Measurements from ENCODE around the gene ASCC3.

The ASCC3 gene

GRCh38 chr6:100706491-100706890 is 174.6 kb downstream of the ASCC3 start:
- peaks cover 13% of the 10 kb centered on the region for H3K36me3 ChIP-seq (ENCODE audit: insufficient read depth, low read depth, low read length)
- H3K9me3 ChIP-seq (ENCODE audit: insufficient read depth, low read depth, low read length): peaks cover 10% of the 10 kb centered on the region
- no peaks in the 10 kb centered on the region for H3K27me3 ChIP-seq (ENCODE audit: insufficient read depth, low read length)
- no peak overlapping the region for H3K4me3 ChIP-seq (ENCODE audit: low read length)
- H3K9ac ChIP-seq (ENCODE audit: low read depth, low read length): no peak overlapping the region
- H3K27ac ChIP-seq (ENCODE audit: low read length): no peak overlapping the region
- H3K4me1 ChIP-seq (ENCODE audit: insufficient read depth, low read length): no peaks in the 10 kb centered on the region

- Histone ChIP-seq H3K36me3 (ENCODE audit: insufficient read depth, low read depth, low read length) (peaks cover 21% of the 10 kb centered on the region), H3K4me3 (ENCODE audit: low read length) (no peak overlapping the region), H3K4me1 (ENCODE audit: insufficient read depth, low read length) (no peaks in the 10 kb centered on the region), H3K27ac (ENCODE audit: low read length) (no peak overlapping the region), H3K9ac (ENCODE audit: low read depth, low read length) (no peak overlapping the region), H3K9me3 (ENCODE audit: insufficient read depth, low read depth, low read length) (peaks cover 24% of the 10 kb centered on the region), H3K27me3 (ENCODE audit: insufficient read depth, low read length) (no peaks in the 10 kb centered on the region)
Observed at GRCh38 chr6:100704961-100705360, 176.2 kb downstream of the ASCC3 start.

GRCh38 chr6:100701728-100702127 is 179.4 kb downstream of the ASCC3 start:
- H3K9me3 ChIP-seq (ENCODE audit: insufficient read depth, low read depth, low read length): peaks cover 27% of the 10 kb centered on the region
- H3K4me3 ChIP-seq (ENCODE audit: low read length): no peak overlapping the region
- no peak overlapping the region for H3K9ac ChIP-seq (ENCODE audit: low read depth, low read length)
- no peaks in the 10 kb centered on the region for H3K4me1 ChIP-seq (ENCODE audit: insufficient read depth, low read length)
- H3K27ac ChIP-seq (ENCODE audit: low read length): no peak overlapping the region
- peaks cover 28% of the 10 kb centered on the region for H3K36me3 ChIP-seq (ENCODE audit: insufficient read depth, low read depth, low read length)
- no peaks in the 10 kb centered on the region for H3K27me3 ChIP-seq (ENCODE audit: insufficient read depth, low read length)

GRCh38 chr6:100700009-100700408 is 181.1 kb downstream of the ASCC3 start:
- no peak overlapping the region for H3K27ac ChIP-seq (ENCODE audit: low read length)
- H3K9ac ChIP-seq (ENCODE audit: low read depth, low read length): no peak overlapping the region
- no peaks in the 10 kb centered on the region for H3K27me3 ChIP-seq (ENCODE audit: insufficient read depth, low read length)
- H3K36me3 ChIP-seq (ENCODE audit: insufficient read depth, low read depth, low read length): peaks cover 28% of the 10 kb centered on the region
- no peak overlapping the region for H3K4me3 ChIP-seq (ENCODE audit: low read length)
- no peaks in the 10 kb centered on the region for H3K4me1 ChIP-seq (ENCODE audit: insufficient read depth, low read length)
- peaks cover 27% of the 10 kb centered on the region for H3K9me3 ChIP-seq (ENCODE audit: insufficient read depth, low read depth, low read length)

GRCh38 chr6:100695445-100695844 is 185.7 kb downstream of the ASCC3 start:
- peaks cover 8% of the 10 kb centered on the region; the same call in 1 of the 2 replicates for H3K9me3 ChIP-seq (ENCODE audit: insufficient read depth, low read depth, low read length)
- H3K27ac ChIP-seq (ENCODE audit: low read length): no peak overlapping the region
- H3K27me3 ChIP-seq (ENCODE audit: insufficient read depth, low read length): no peaks in the 10 kb centered on the region
- no peaks in the 10 kb centered on the region for H3K4me1 ChIP-seq (ENCODE audit: insufficient read depth, low read length)
- no peak overlapping the region for H3K4me3 ChIP-seq (ENCODE audit: low read length)
- no peak overlapping the region for H3K9ac ChIP-seq (ENCODE audit: low read depth, low read length)
- peaks cover 11% of the 10 kb centered on the region; the same call in 1 of the 2 replicates for H3K36me3 ChIP-seq (ENCODE audit: insufficient read depth, low read depth, low read length)

- Histone ChIP-seq H3K36me3 (ENCODE audit: insufficient read depth, low read depth, low read length) (no peaks in the 10 kb centered on the region), H3K4me1 (ENCODE audit: insufficient read depth, low read length) (no peaks in the 10 kb centered on the region), H3K27ac (ENCODE audit: low read length) (no peak overlapping the region), H3K9ac (ENCODE audit: low read depth, low read length) (no peak overlapping the region), H3K9me3 (ENCODE audit: insufficient read depth, low read depth, low read length) (no peaks in the 10 kb centered on the region), H3K27me3 (ENCODE audit: insufficient read depth, low read length) (no peaks in the 10 kb centered on the region), H3K4me3 (ENCODE audit: low read length) (no peak overlapping the region)
Observed at GRCh38 chr6:100693249-100693927, 187.7 kb downstream of the ASCC3 start.

- no peak overlapping the region for H3K4me3 ChIP-seq (ENCODE audit: low read length)
- H3K9me3 ChIP-seq (ENCODE audit: insufficient read depth, low read depth, low read length): no peaks in the 10 kb centered on the region
- H3K9ac ChIP-seq (ENCODE audit: low read depth, low read length): no peak overlapping the region
- H3K27me3 ChIP-seq (ENCODE audit: insufficient read depth, low read length): no peaks in the 10 kb centered on the region
- H3K27ac ChIP-seq (ENCODE audit: low read length): no peak overlapping the region
- H3K4me1 ChIP-seq (ENCODE audit: insufficient read depth, low read length): no peaks in the 10 kb centered on the region
- H3K36me3 ChIP-seq (ENCODE audit: insufficient read depth, low read depth, low read length): no peaks in the 10 kb centered on the region
Observed at GRCh38 chr6:100691972-100692371, 189.2 kb downstream of the ASCC3 start.

- no peak overlapping the region for H3K27ac ChIP-seq (ENCODE audit: low read length)
- no peaks in the 10 kb centered on the region for H3K36me3 ChIP-seq (ENCODE audit: insufficient read depth, low read depth, low read length)
- no peaks in the 10 kb centered on the region for H3K27me3 ChIP-seq (ENCODE audit: insufficient read depth, low read length)
- no peak overlapping the region for H3K9ac ChIP-seq (ENCODE audit: low read depth, low read length)
- no peaks in the 10 kb centered on the region for H3K9me3 ChIP-seq (ENCODE audit: insufficient read depth, low read depth, low read length)
- no peaks in the 10 kb centered on the region for H3K4me1 ChIP-seq (ENCODE audit: insufficient read depth, low read length)
- no peak overlapping the region for H3K4me3 ChIP-seq (ENCODE audit: low read length)
Observed at GRCh38 chr6:100686216-100686615, 194.9 kb downstream of the ASCC3 start.

- no peak overlapping the region for H3K27ac ChIP-seq (ENCODE audit: low read length)
- no peaks in the 10 kb centered on the region for H3K4me1 ChIP-seq (ENCODE audit: insufficient read depth, low read length)
- no peaks in the 10 kb centered on the region for H3K27me3 ChIP-seq (ENCODE audit: insufficient read depth, low read length)
- H3K9ac ChIP-seq (ENCODE audit: low read depth, low read length): no peak overlapping the region
- H3K36me3 ChIP-seq (ENCODE audit: insufficient read depth, low read depth, low read length): no peaks in the 10 kb centered on the region
- no peak overlapping the region for H3K4me3 ChIP-seq (ENCODE audit: low read length)
- H3K9me3 ChIP-seq (ENCODE audit: insufficient read depth, low read depth, low read length): no peaks in the 10 kb centered on the region
Observed at GRCh38 chr6:100685747-100686146, 195.4 kb downstream of the ASCC3 start.

GRCh38 chr6:100680163-100680562 is 201.0 kb downstream of the ASCC3 start:
- H3K36me3 ChIP-seq (ENCODE audit: insufficient read depth, low read depth, low read length): peaks cover 4% of the 10 kb centered on the region; the same call in 1 of the 2 replicates
- no peak overlapping the region for H3K27ac ChIP-seq (ENCODE audit: low read length)

GRCh38 chr6:100678027-100678426 is 203.1 kb downstream of the ASCC3 start:
- Histone ChIP-seq H3K9me3 (ENCODE audit: insufficient read depth, low read depth, low read length) (no peaks in the 10 kb centered on the region), H3K27ac (ENCODE audit: low read length) (no peak overlapping the region), H3K9ac (ENCODE audit: low read depth, low read length) (no peak overlapping the region), H3K4me1 (ENCODE audit: insufficient read depth, low read length) (peaks cover 6% of the 10 kb centered on the region; the same call in 1 of the 2 replicates), H3K36me3 (ENCODE audit: insufficient read depth, low read depth, low read length) (peaks cover 4% of the 10 kb centered on the region; the same call in 1 of the 2 replicates), H3K27me3 (ENCODE audit: insufficient read depth, low read length) (no peaks in the 10 kb centered on the region), H3K4me3 (ENCODE audit: low read length) (no peak overlapping the region)

More at GRCh38 chr6:100680163-100680562, 201.0 kb downstream of the ASCC3 start:
- Histone ChIP-seq H3K4me3 (ENCODE audit: low read length) (no peak overlapping the region), H3K4me1 (ENCODE audit: insufficient read depth, low read length) (no peaks in the 10 kb centered on the region), H3K27me3 (ENCODE audit: insufficient read depth, low read length) (no peaks in the 10 kb centered on the region), H3K9ac (ENCODE audit: low read depth, low read length) (no peak overlapping the region), H3K9me3 (ENCODE audit: insufficient read depth, low read depth, low read length) (no peaks in the 10 kb centered on the region)

GRCh38 chr6:100677240-100677639 is 203.9 kb downstream of the ASCC3 start:
- no peaks in the 10 kb centered on the region for H3K27me3 ChIP-seq (ENCODE audit: insufficient read depth, low read length)
- H3K36me3 ChIP-seq (ENCODE audit: insufficient read depth, low read depth, low read length): peaks cover 4% of the 10 kb centered on the region; the same call in 1 of the 2 replicates
- H3K4me1 ChIP-seq (ENCODE audit: insufficient read depth, low read length): peaks cover 10% of the 10 kb centered on the region; the same call in 1 of the 2 replicates
- H3K9ac ChIP-seq (ENCODE audit: low read depth, low read length): no peak overlapping the region
- H3K4me3 ChIP-seq (ENCODE audit: low read length): no peak overlapping the region
- no peaks in the 10 kb centered on the region for H3K9me3 ChIP-seq (ENCODE audit: insufficient read depth, low read depth, low read length)
- no peak overlapping the region for H3K27ac ChIP-seq (ENCODE audit: low read length)
